Measurements from ENCODE around the gene ENGASE.

GRCh38 chr17:79133985-79134384, 59.4 kb downstream of the ENGASE start:
- TF ChIP-seq TAF1 (IDR thresholded peaks at IDR 0.05; ENCODE audit: low read depth) (no peak), FOXM1 (IDR thresholded peaks at IDR 0.05; ENCODE audit: borderline replicate concordance, low read depth) (no peak), MAX (IDR thresholded peaks at IDR 0.05) (no peak), EP300 (IDR thresholded peaks at IDR 0.05; ENCODE audit: borderline replicate concordance) (no peak), REST (IDR thresholded peaks at IDR 0.05; ENCODE audit: low read depth) (no peak), YY1 (IDR thresholded peaks at IDR 0.05; ENCODE audit: low read depth) (no peak), TCF12 (IDR thresholded peaks at IDR 0.05; ENCODE audit: low read depth) (no peak), TEAD4 (IDR thresholded peaks at IDR 0.05) (no peak), USF1 (IDR thresholded peaks at IDR 0.05) (no peak)
